Adrenal gland (tissue), 5 donors: Measurements from ENCODE around the gene CREG2.

Source experiments
- CTCF ChIP-seq, 6 experiments: fragments of 450-650 bp in 4 of 6; fragments of 200-600 bp in 2 of 6; sonication (generic) in 1 of 6; IDR thresholded peaks; 1 replicate in 5 of 6; 2 replicates in 1 of 6; pipeline versions ENCODE4 v1.5.1 to v1.8.0; 2016 to 2021; ENCODE audit warnings: antibody characterized with exemption in 6 of 6, mild to moderate bottlenecking in 2 of 6, moderate library complexity in 1 of 6
- POLR2A ChIP-seq, 2 donors: fragments of 450-650 bp; IDR thresholded peaks; one replicate each; pipeline ENCODE4 v1.6.1; 2017; ENCODE audit warnings: antibody characterized with exemption in 2 of 2, mild to moderate bottlenecking in 2 of 2, moderate library complexity in 1 of 2
- donor health status: DM: no; HTN: no; CAD: no.

- TF ChIP-seq CTCF (IDR thresholded peaks at IDR 0.05) (no peak), POLR2A (IDR thresholded peaks at IDR 0.05) (no peak)
Measured at GRCh38 chr2:101374821-101375561, 12.3 kb downstream of the CREG2 start.
